IMR-90 (cell line): ENCODE data around the gene DNTTIP2. TPM values are rescaled to one million over a fixed set of nuclear protein-coding genes. Genes with fewer than 3 reads are reported as not detected.

Experiments used
- ATAC-seq: fragments of 200-7000 bp; cut with Tn5 transposase; 2 replicates; pipeline ENCODE4 v1.9.1; 2020; ENCODE audit warnings: low read depth, mild to moderate bottlenecking, moderate library complexity
- BruUV-seq: library from RNA; stranded (reverse); fragments of 400-500 nt; replicated peaks from 2 replicates; lab custom pipeline; 2021; lab: Mats Ljungman, UMichigan
- CTCF ChIA-PET: fragments of 300-600 bp; formaldehyde crosslinking; extraction: SDS; loops from one replicate; lab custom pipeline; 2021; ENCODE audit warnings: antibody characterized with exemption; lab: Yijun Ruan, JAX
- POLR2A ChIA-PET: fragments of 300-600 bp; sonication (Branson Sonifier 250); formaldehyde crosslinking; loops from one replicate; lab custom pipeline; 2022; ENCODE audit warnings: antibody characterized with exemption; ENCODE audit not compliant: unreplicated experiment; lab: Charles Lee
- DNase-seq: peaks from one replicate; pipeline ENCODE4 v3.0.0; 2013
- H2AFZ ChIP-seq: replicated peaks from 2 replicates; pipeline ENCODE3; 2013; ENCODE audit warnings: low read length, mild to moderate bottlenecking; ENCODE audit not compliant: poor library complexity
- H2AK5ac ChIP-seq: 2 replicates; pipeline ENCODE4 v1.6.1; 2013; ENCODE audit warnings: low read depth, low read length, inconsistent platforms
- H2AK9ac ChIP-seq: replicated peaks from 2 replicates; pipeline ENCODE3; 2013; ENCODE audit warnings: mild to moderate bottlenecking, low read depth, low read length, moderate library complexity; ENCODE audit not compliant: poor library complexity
- H2BK120ac ChIP-seq: 2 replicates; pipeline ENCODE4 v1.6.1; 2013; ENCODE audit warnings: low read depth, low read length, inconsistent platforms
- H2BK15ac ChIP-seq: 3 replicates; pipeline ENCODE4 v1.6.1; 2013; ENCODE audit warnings: low read depth, low read length, inconsistent platforms
- H2BK20ac ChIP-seq: 2 replicates; pipeline ENCODE4 v1.6.1; 2013; ENCODE audit warnings: low read depth, mild to moderate bottlenecking, inconsistent platforms, low read length, moderate library complexity
- H2BK5ac ChIP-seq: 2 replicates; pipeline ENCODE4 v1.6.1; 2013; ENCODE audit warnings: mild to moderate bottlenecking, low read depth, low read length, inconsistent platforms; ENCODE audit not compliant: poor library complexity, severe bottlenecking
- H3K14ac ChIP-seq: replicated peaks from 2 replicates; pipeline ENCODE4 v1.6.1; 2013; ENCODE audit warnings: low read depth, low read length, inconsistent platforms
- H3K18ac ChIP-seq: 2 replicates; pipeline ENCODE4 v1.6.1; 2013; ENCODE audit warnings: low read depth, low read length, control low read depth
- H3K23ac ChIP-seq: 2 replicates; pipeline ENCODE4 v1.6.1; 2013; ENCODE audit warnings: low read depth, low read length, inconsistent platforms
- H3K27ac ChIP-seq: 2 replicates; pipeline ENCODE4 v1.5.1; 2013; ENCODE audit warnings: mild to moderate bottlenecking, control low read depth, low read length; ENCODE audit not compliant: insufficient read depth
- H3K27me3 ChIP-seq: 2 replicates; pipeline ENCODE4 v1.6.1; 2013; ENCODE audit warnings: low read length; ENCODE audit not compliant: control insufficient read depth, insufficient read depth
- H3K36me3 ChIP-seq: 2 replicates; pipeline ENCODE4 v1.6.1; 2013; ENCODE audit warnings: low read length, mixed read lengths; ENCODE audit not compliant: control insufficient read depth, insufficient read depth
- H3K4ac ChIP-seq: 2 replicates; pipeline ENCODE4 v1.6.1; 2013; ENCODE audit warnings: low read depth, low read length, inconsistent platforms
- H3K4me1 ChIP-seq: 2 replicates; pipeline ENCODE4 v1.6.1; 2013; ENCODE audit warnings: low read length, mixed read lengths; ENCODE audit not compliant: control insufficient read depth, insufficient read depth
- H3K4me2 ChIP-seq: 2 replicates; pipeline ENCODE4 v1.6.1; 2013; ENCODE audit warnings: low read depth, mild to moderate bottlenecking, control low read depth, low read length, moderate library complexity
- H3K4me3 ChIP-seq: 2 replicates; pipeline ENCODE4 v1.5.1; 2013; ENCODE audit warnings: low read depth, mild to moderate bottlenecking, control low read depth, low read length, moderate library complexity; ENCODE audit not compliant: insufficient read depth
- H3K56ac ChIP-seq: 2 replicates; pipeline ENCODE4 v1.6.1; 2013; ENCODE audit warnings: low read length, inconsistent platforms; ENCODE audit not compliant: insufficient read depth; ENCODE audit errors: extremely low read depth
- H3K79me1 ChIP-seq, 2 experiments: 2 replicates each; pipeline ENCODE4 v1.6.1; 2013; ENCODE audit warnings: low read length in 2 of 2, inconsistent platforms in 1 of 2, low read depth in 1 of 2
- H3K9ac ChIP-seq: 2 replicates; pipeline ENCODE4 v1.6.1; 2013; ENCODE audit warnings: low read depth, low read length, control low read depth
- H3K9me1 ChIP-seq: 2 replicates; pipeline ENCODE4 v1.6.1; 2013; ENCODE audit warnings: low read length, inconsistent platforms; ENCODE audit not compliant: insufficient read depth
- H3K9me3 ChIP-seq: 2 replicates; pipeline ENCODE4 v1.6.1; 2013; ENCODE audit warnings: low read length; ENCODE audit not compliant: control insufficient read depth, insufficient read depth
- H4K20me1 ChIP-seq: 2 replicates; pipeline ENCODE4 v1.6.1; 2013; ENCODE audit warnings: low read length, inconsistent platforms; ENCODE audit not compliant: insufficient read depth
- H4K5ac ChIP-seq: 2 replicates; pipeline ENCODE4 v1.6.1; 2013; ENCODE audit warnings: mild to moderate bottlenecking, low read depth, low read length, control low read depth
- H4K8ac ChIP-seq, 2 experiments: 2 replicates each; pipeline ENCODE4 v1.6.1; 2013; ENCODE audit warnings: low read depth in 2 of 2, low read length in 2 of 2, control low read depth in 1 of 2, inconsistent platforms in 1 of 2
- H4K91ac ChIP-seq: 2 replicates; pipeline ENCODE4 v1.6.1; 2013; ENCODE audit warnings: low read depth, low read length, inconsistent platforms; ENCODE audit not compliant: insufficient read depth
- RAD21 ChIP-seq: IDR thresholded peaks from 2 replicates; pipeline ENCODE4 v1.6.1; 2012; ENCODE audit warnings: low read length, improper control_type of control experiment
- WGBS, 2 experiments: methylation state at CpG; one replicate each; pipeline versions ENCODE4 v1.1.5 to v1.1.7; 2013; ENCODE audit warnings: missing lambda C conversion rate in 2 of 2; ENCODE audit not compliant: insufficient read length in 1 of 2; ENCODE audit errors: extremely low coverage in 2 of 2; 5-methylcytosine and 5-hydroxymethylcytosine counted together
- dilution Hi-C: fragments of 300-500 bp; cut with HindIII; formaldehyde crosslinking; loops from one replicate; pipeline ENCODE4 v1.14.3; 2018; ENCODE audit warnings: low sequenced_read_pairs; ENCODE audit not compliant: unreplicated experiment
- in situ Hi-C: fragments of 300-500 bp; cut with MboI; formaldehyde crosslinking; loops from 3 replicates; pipeline ENCODE4 v1.14.3; 2019; ENCODE audit warnings: low sequenced_read_pairs, inconsistent platforms, mixed read lengths
- intact Hi-C: fragments of 100-400 bp; cut with micrococcal nuclease; formaldehyde crosslinking; loops from 2 replicates; pipeline ENCODE4 v1.10.0; 2022
- polyA plus RNA-seq, 3 experiments: library from polyadenylated mRNA; depleted of rRNA; stranded (reverse); fragments of >200 nt; gene quantifications; 2 replicates each; pipeline ENCODE4 v1.2.3, GENCODE V29; 2012; ENCODE audit warnings: low replicate concordance in 1 of 3
- total RNA-seq: library from RNA; depleted of rRNA; stranded (reverse); fragments of >200 nt; gene quantifications from 2 replicates; pipeline ENCODE4 v1.2.3, GENCODE V29; 2012

Gene DNTTIP2
- total and polyA plus RNA-seq, 2 of the 4 experiments (the other 2 are of a cell fraction): 14.2 to 24.4 TPM

GRCh38 chr1:93851878-93852277, 27.1 kb downstream of the DNTTIP2 start:
- no peaks in the 10 kb centered on the region for H4K20me1 ChIP-seq
- H3K27ac ChIP-seq: no peak overlapping the region
- no peak overlapping the region for H2BK120ac ChIP-seq
- no peak overlapping the region for H2BK5ac ChIP-seq
- no TSS peak for BruUV-seq
- no peak overlapping the region for H2AK9ac ChIP-seq
- no peak overlapping the region for H4K91ac ChIP-seq
- H3K9me3 ChIP-seq: no peaks in the 10 kb centered on the region
- POLR2A ChIA-PET: no interaction called here
- H3K4me1 ChIP-seq: no peaks in the 10 kb centered on the region
- no peak overlapping the region for H3K4ac ChIP-seq
- H3K9me1 ChIP-seq: no peaks in the 10 kb centered on the region
- no peak overlapping the region for H3K14ac ChIP-seq
- no peak overlapping the region for H2AFZ ChIP-seq
- no peak for TF ChIP-seq RAD21
- H3K36me3 ChIP-seq: no peaks in the 10 kb centered on the region
- no peak overlapping the region for H3K4me3 ChIP-seq
- no peak overlapping the region for H2AK5ac ChIP-seq
- intact Hi-C loops (no loop called here), in situ Hi-C loops (loop anchor here (25.0 kb wide), 1 partner anchor 840 kb away; no protein-coding TSS in a partner anchor), dilution Hi-C loops (no loop called here)
- H3K23ac ChIP-seq: no peak overlapping the region
- no peak overlapping the region for H3K18ac ChIP-seq
- ATAC-seq: no peak
- no peak for DNase-seq
- H3K79me1 ChIP-seq: no peaks in the 10 kb centered on the region
- H3K27me3 ChIP-seq: no peaks in the 10 kb centered on the region
- H2BK20ac ChIP-seq: no peak overlapping the region
- H3K9ac ChIP-seq: no peak overlapping the region
- H3K56ac ChIP-seq: no peak overlapping the region
- CTCF ChIA-PET: interaction anchor here (1.3 kb wide), 1 partner anchor 223 kb away, joined by 3 read pairs; no protein-coding TSS in a partner anchor
- H4K8ac ChIP-seq: no peak overlapping the region
- H2BK15ac ChIP-seq: no peak overlapping the region
- H3K4me2 ChIP-seq: no peak overlapping the region
- H4K5ac ChIP-seq: no peak overlapping the region
- no CpG with 5 or more reads among the region's 1 CpG for WGBS, 2 experiments
